HepG2 (cell line): ENCODE data around the gene PDE3B. TPM values are rescaled to one million over a fixed set of nuclear protein-coding genes. Genes with fewer than 3 reads are reported as not detected.

Experiments used
- BCLAF1 ChIP-seq: fragments of 450-650 bp; IDR thresholded peaks from 2 replicates; pipeline ENCODE4 v1.6.1; 2017; ENCODE audit warnings: mild to moderate bottlenecking
- CCDC6 ChIP-seq: sonication (generic); formaldehyde crosslinking; IDR thresholded peaks from 2 replicates; pipeline ENCODE4 v1.8.1; 2022; ENCODE audit warnings: mild to moderate bottlenecking, missing genetic modification reagents, moderate library complexity
- ETS1 ChIP-seq: sonication (generic); formaldehyde crosslinking; IDR thresholded peaks from 2 replicates; pipeline ENCODE4 v1.4.0; 2020; ENCODE audit warnings: missing genetic modification reagents
- HMG20A ChIP-seq: IDR thresholded peaks from 2 replicates; pipeline ENCODE4 v1.6.1; 2016; ENCODE audit warnings: borderline replicate concordance
- NFIB ChIP-seq: sonication (generic); formaldehyde crosslinking; IDR thresholded peaks from 2 replicates; pipeline ENCODE4 v1.9.0; 2021; ENCODE audit warnings: missing genetic modification reagents, mild to moderate bottlenecking, borderline replicate concordance
- NR1H2 ChIP-seq: sonication (generic); formaldehyde crosslinking; IDR thresholded peaks from 2 replicates; pipeline ENCODE4 v1.8.1; 2022; ENCODE audit warnings: low read depth, missing genetic modification reagents, borderline replicate concordance
- PAWR ChIP-seq: sonication (generic); formaldehyde crosslinking; IDR thresholded peaks from 2 replicates; pipeline ENCODE4 v1.4.0; 2020; ENCODE audit warnings: missing genetic modification reagents, mild to moderate bottlenecking, borderline replicate concordance
- PITX1 ChIP-seq: sonication (generic); formaldehyde crosslinking; IDR thresholded peaks from 2 replicates; pipeline ENCODE4 v1.5.1; 2020; ENCODE audit warnings: mild to moderate bottlenecking, missing genetic modification reagents
- POLR2A ChIP-seq, 2 experiments: IDR thresholded peaks; 2 replicates each; pipeline ENCODE4 v1.6.1; 2011; ENCODE audit warnings: low read depth in 2 of 2, low read length in 2 of 2, mild to moderate bottlenecking in 1 of 2, moderate library complexity in 1 of 2; ENCODE audit not compliant: insufficient read depth in 1 of 2
- SCMH1 ChIP-seq: sonication (generic); formaldehyde crosslinking; IDR thresholded peaks from 2 replicates; pipeline ENCODE4 v1.9.0; 2021; ENCODE audit warnings: missing genetic modification reagents, mild to moderate bottlenecking, borderline replicate concordance
- SNAPC4 ChIP-seq: sonication (generic); formaldehyde crosslinking; IDR thresholded peaks from 2 replicates; pipeline ENCODE4 v1.4.0; 2020; ENCODE audit warnings: mild to moderate bottlenecking, missing genetic modification reagents
- SP2 ChIP-seq: sonication (generic); formaldehyde crosslinking; IDR thresholded peaks from 2 replicates; pipeline ENCODE4 v1.5.1; 2020; ENCODE audit warnings: mild to moderate bottlenecking, missing genetic modification reagents
- SRSF4 ChIP-seq: fragments of 200-400 bp; formaldehyde crosslinking; IDR thresholded peaks from one replicate; pipeline ENCODE4 v1.6.1; 2018; ENCODE audit warnings: mild to moderate bottlenecking, low read depth, low read length, moderate library complexity; ENCODE audit not compliant: poor library complexity, severe bottlenecking
- ZBTB21 ChIP-seq: sonication (generic); formaldehyde crosslinking; IDR thresholded peaks from 2 replicates; pipeline ENCODE4 v1.4.0; 2020; ENCODE audit warnings: missing genetic modification reagents
- ZNF232 ChIP-seq: sonication (generic); formaldehyde crosslinking; IDR thresholded peaks from 2 replicates; pipeline ENCODE4 v1.4.0; 2020; ENCODE audit warnings: missing genetic modification reagents, borderline replicate concordance
- ZNF260 ChIP-seq: sonication (generic); formaldehyde crosslinking; IDR thresholded peaks from 2 replicates; pipeline ENCODE4 v1.4.0; 2020; ENCODE audit warnings: missing genetic modification reagents, low read depth, mild to moderate bottlenecking, borderline replicate concordance
- ZNF274 ChIP-seq: sonication (generic); formaldehyde crosslinking; IDR thresholded peaks from 2 replicates; pipeline ENCODE4 v1.5.1; 2020; ENCODE audit warnings: mild to moderate bottlenecking, missing genetic modification reagents
- ZNF576 ChIP-seq: sonication (generic); formaldehyde crosslinking; IDR thresholded peaks from 2 replicates; pipeline ENCODE4 v1.4.0; 2020; ENCODE audit warnings: mild to moderate bottlenecking, missing genetic modification reagents
- ZNF589 ChIP-seq: sonication (generic); formaldehyde crosslinking; conservative IDR thresholded peaks from 2 replicates; pipeline ENCODE4 v1.8.0; 2022; ENCODE audit warnings: mild to moderate bottlenecking, moderate library complexity, missing genetic modification reagents
- ZNF670 ChIP-seq: sonication (generic); formaldehyde crosslinking; IDR thresholded peaks from 2 replicates; pipeline ENCODE4 v1.8.0; 2022; ENCODE audit warnings: mild to moderate bottlenecking, missing genetic modification reagents, borderline replicate concordance
- ZNF740 ChIP-seq: sonication (generic); formaldehyde crosslinking; IDR thresholded peaks from 2 replicates; pipeline ENCODE4 v1.4.0; 2020; ENCODE audit warnings: missing genetic modification reagents
- polyA plus RNA-seq, 8 experiments: library from polyadenylated mRNA; depleted of rRNA in 3 of 8; stranded (reverse) in 7 of 8; unstranded in 1 of 8; fragments of >200 nt; fragmentation: Illumina TruSeq in 4 of 8; extraction: Trizol in 4 of 8; gene quantifications; 2 replicates each; pipeline versions ENCODE4 v1.2.1 to v1.2.3, GENCODE V29; 2011 to 2016; ENCODE audit warnings: low read depth in 4 of 8, missing spikeins in 1 of 8, mixed read lengths in 1 of 8; ENCODE audit not compliant: insufficient read depth in 1 of 8
- total RNA-seq, 5 experiments: library from RNA; depleted of rRNA; stranded (reverse); fragments of >200 nt; fragmentation: Illumina TruSeq; extraction: Trizol; gene quantifications; 2 replicates each; pipeline ENCODE4 v1.2.3, GENCODE V29; 2016; ENCODE audit warnings: low read depth in 1 of 5

The PDE3B gene
- total and polyA plus RNA-seq, 2 of the 13 experiments (the other 11 are each of a cell fraction or from before 2014, with no cell fraction given), result 14.1 to 26.5 TPM

GRCh38 chr11:14892036-14892556 lies 248.5 kb downstream of the PDE3B start, which contains the start of gene CYP2R1 (continued):
- TF ChIP-seq SNAPC4 (0 out of 2 replicates have a peak, but pooled peaks have one; percentile 6), CCDC6 (CRISPR knock-in tag) (no peak), ZNF576 (no peak), SRSF4 (no peak), ZNF232 (CRISPR knock-in tag) (no peak; the same call in 1 of the 2 replicates), ZNF740 (CRISPR knock-in tag) (no peak), BCLAF1 (no peak), POLR2A (IDR thresholded peaks at IDR 0.05; ENCODE audit: insufficient read depth in 1 of 2, low read depth in 2 of 2, low read length in 2 of 2) (no peak), ETS1 (CRISPR knock-in tag) (no peak), ZNF589 (CRISPR knock-in tag) (no peak), ZNF670 (no peak), NR1H2 (CRISPR knock-in tag) (no peak), PITX1 (peak; percentile 55), ZNF274 (no peak), NFIB (CRISPR knock-in tag) (no peak), SP2 (CRISPR knock-in tag) (peak; percentile 94), ZBTB21 (CRISPR knock-in tag) (no peak), PAWR (CRISPR knock-in tag) (no peak), SCMH1 (CRISPR knock-in tag) (no peak), HMG20A (CRISPR knock-in tag) (no peak), ZNF260 (no peak)
